Measurements from ENCODE around the gene RPL36. TPM values are rescaled to one million over a fixed set of nuclear protein-coding genes. Genes with fewer than 3 reads are reported as not detected.

Gene RPL36
- total RNA-seq, 1 donor from 2014 or later, result 1,018 TPM

DNA sequence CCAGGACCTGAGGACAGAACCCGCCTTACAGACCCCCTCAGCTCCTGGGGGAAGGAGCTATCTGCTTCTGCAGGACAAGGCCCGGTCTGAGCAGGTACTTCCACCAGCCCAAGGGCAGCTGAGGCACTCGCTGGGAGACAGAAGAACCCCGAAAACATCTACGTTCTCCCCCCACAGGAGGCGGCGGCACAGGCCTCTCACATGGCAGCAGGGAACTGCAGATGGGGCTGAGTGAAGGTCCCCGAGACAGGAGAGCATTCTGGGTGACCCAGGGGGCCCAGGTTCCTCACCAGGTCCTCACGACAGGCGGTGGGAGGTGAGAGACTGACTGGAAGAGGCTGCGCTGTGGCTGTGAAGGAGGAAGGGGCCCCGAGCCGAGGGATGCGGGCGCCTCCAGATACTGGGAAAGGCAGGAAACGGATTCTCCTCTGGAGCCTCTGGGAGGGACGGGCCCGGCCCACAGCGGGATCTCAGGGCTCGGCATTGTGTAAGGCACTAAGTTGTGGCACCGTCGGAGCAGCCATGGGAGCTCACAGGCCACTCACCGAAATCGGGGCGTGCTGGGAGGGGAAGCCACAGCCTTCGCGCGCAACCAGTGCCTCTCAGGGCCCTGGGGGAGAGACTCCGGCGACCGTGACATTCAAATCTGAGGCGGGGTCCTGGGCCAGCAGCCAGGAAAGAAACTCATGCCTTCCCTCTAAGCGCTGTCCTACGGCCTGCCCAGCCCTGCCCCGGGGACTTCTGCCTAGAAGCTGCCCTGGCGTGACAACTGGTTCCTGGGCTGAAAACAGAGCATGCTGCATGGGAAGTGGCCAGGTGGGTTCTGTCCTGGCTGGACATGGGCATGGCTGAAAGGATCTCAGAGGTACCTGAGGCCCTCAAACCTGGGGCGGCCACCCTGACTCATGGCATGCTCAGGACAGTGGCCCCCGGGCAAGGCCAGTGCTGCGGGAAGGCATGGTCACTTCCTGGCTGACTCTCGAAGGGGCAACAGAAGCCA is 14.0 kb downstream of the RPL36 start:
- peaks cover 44% of the 10 kb centered on the region for H3K36me3 ChIP-seq (ENCODE audit: control insufficient read depth, insufficient read depth, low read length)
- no peak for DNase-seq (ENCODE audit: low read depth)
- TF ChIP-seq, protein P1, sequence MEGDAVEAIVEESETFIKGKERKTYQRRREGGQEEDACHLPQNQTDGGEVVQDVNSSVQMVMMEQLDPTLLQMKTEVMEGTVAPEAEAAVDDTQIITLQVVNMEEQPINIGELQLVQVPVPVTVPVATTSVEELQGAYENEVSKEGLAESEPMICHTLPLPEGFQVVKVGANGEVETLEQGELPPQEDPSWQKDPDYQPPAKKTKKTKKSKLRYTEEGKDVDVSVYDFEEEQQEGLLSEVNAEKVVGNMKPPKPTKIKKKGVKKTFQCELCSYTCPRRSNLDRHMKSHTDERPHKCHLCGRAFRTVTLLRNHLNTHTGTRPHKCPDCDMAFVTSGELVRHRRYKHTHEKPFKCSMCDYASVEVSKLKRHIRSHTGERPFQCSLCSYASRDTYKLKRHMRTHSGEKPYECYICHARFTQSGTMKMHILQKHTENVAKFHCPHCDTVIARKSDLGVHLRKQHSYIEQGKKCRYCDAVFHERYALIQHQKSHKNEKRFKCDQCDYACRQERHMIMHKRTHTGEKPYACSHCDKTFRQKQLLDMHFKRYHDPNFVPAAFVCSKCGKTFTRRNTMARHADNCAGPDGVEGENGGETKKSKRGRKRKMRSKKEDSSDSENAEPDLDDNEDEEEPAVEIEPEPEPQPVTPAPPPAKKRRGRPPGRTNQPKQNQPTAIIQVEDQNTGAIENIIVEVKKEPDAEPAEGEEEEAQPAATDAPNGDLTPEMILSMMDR (IDR thresholded peaks at IDR 0.05; ENCODE audit: insufficient read depth, low read length, severe bottlenecking), result no peak

DNA sequence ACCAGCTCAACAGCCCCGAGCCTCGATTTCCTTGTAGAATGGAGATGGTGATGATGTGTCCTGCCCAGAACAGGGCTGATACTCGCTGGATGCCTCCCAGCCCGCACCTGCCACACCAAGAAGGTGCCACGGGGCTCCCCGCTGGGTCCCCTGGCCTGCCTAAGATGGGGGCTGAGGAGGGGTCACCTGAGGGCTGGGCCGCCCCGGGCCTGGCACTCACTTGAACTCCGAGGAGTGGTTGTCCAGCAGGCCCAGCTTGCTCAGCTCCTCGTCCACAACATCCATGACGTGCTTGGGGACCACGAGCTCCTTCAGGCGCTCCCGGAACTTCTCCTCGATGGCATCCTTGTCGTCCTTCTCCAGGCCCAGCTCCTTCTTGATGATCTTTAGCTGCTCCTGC is 15.5 kb downstream of the RPL36 start:
- peaks cover 43% of the 10 kb centered on the region for H3K36me3 ChIP-seq (ENCODE audit: control insufficient read depth, insufficient read depth, low read length)
- FAIRE-seq, result no peak
- H3K27me3 ChIP-seq (ENCODE audit: control insufficient read depth, insufficient read depth, low read length), result no peaks in the 10 kb centered on the region

More for the DNA sequence above, 14.0 kb downstream of the RPL36 start:
- Histone ChIP-seq H3K27me3 (ENCODE audit: control insufficient read depth, insufficient read depth, low read length) (no peaks in the 10 kb centered on the region), H3K4me3 (ENCODE audit: low read depth, low read length) (no peak overlapping the region)
- FAIRE-seq, result no peak

DNA sequence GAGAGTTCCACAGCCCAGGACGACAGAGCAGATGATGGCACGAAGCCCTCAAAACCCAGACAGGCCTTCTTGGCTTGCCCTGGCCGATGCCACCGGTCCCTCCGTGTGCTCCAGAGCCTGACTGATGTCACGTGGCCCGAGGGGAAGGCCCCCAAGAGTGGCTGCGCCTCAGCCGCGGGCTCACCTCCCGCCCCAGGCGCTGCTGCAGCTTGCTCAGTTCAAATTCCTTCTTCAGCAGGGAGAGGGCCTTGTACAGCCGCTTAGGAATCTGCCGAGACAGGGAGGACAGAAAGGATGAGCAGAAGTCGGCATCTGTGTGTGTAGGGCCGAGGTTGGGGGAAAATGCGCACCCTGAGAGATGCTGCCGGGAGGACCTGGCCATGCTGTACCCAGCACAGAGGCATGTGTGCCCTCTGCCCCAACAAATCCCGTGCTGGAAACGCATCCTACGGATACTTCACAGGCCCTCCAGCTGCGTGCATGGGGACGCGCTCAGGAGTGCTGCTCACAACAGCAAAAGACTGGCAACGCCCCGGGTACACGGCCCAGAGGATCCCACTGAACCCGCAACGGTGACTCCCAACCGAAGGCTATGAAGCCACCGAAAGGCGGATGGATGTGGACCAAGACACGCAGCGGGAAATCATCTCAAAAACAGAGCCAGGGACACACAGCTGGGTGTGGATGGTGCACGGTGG is 16.9 kb downstream of the RPL36 start:
- FAIRE-seq (peak; percentile 18), DNase-seq (ENCODE audit: low read depth) (no peak)
- peaks cover 44% of the 10 kb centered on the region for H3K36me3 ChIP-seq (ENCODE audit: control insufficient read depth, insufficient read depth, low read length)
- TF ChIP-seq, protein P1 (IDR thresholded peaks at IDR 0.05; ENCODE audit: insufficient read depth, low read length, severe bottlenecking), result no peak
- no peaks in the 10 kb centered on the region for H3K27me3 ChIP-seq (ENCODE audit: control insufficient read depth, insufficient read depth, low read length)
- H3K4me3 ChIP-seq (ENCODE audit: low read depth, low read length), result no peak overlapping the region

More for the DNA sequence above, 15.5 kb downstream of the RPL36 start:
- DNase-seq (ENCODE audit: low read depth), result no peak
- TF ChIP-seq, protein P1 (IDR thresholded peaks at IDR 0.05; ENCODE audit: insufficient read depth, low read length, severe bottlenecking), result no peak
- H3K4me3 ChIP-seq (ENCODE audit: low read depth, low read length), result no peak overlapping the region

DNA sequence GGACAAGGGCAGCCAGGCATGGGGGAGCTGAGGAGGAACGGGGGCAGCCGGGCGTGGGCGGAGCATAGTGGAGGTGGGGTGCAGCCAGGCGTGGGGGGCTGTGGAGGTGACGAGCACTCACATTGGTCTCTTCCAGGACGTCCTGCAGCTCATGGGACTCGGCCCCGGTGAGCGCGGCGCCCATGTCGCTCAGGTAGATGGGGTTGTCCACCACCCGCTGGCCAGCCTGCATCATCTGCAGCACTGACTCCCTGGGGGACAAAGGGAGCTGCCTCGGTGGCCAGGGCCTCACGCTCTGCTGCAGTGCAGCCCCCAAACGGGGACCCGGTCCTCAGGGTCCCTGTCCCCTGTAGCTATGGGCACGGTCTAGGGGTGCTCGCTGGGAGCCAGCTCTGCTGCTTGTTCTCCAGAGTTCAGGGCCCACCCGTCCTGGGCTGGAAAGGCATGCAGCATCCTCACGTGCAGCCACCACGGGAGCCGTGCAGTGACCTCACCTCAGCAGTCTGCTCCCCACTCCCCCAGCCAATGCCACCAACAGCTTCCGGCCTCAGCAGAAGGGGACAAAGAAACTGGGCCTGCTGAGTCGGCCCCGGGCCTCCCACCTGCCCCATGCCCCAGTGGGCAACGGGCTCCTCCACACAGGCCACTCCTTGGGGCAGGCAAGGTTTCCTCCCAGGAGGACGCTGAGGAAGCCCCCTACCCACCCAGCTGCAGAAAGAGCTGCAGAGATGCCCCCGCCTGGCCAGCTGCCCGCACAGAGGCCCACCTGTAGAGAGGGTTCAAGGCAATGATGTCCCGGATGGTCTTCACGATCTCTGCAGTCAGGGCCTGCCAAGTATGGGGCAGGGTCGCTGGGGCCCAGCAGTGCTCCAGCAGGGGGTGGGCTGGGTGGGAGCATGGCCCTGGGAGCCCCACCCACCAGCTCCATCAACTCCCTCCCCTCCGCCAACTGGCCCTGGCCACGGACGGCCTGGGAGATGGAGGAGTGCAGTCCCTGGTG is 17.8 kb downstream of the RPL36 start:
- no peak for FAIRE-seq
- TF ChIP-seq, protein P1 (IDR thresholded peaks at IDR 0.05; ENCODE audit: insufficient read depth, low read length, severe bottlenecking), result no peak
- Histone ChIP-seq H3K4me3 (ENCODE audit: low read depth, low read length) (no peak overlapping the region), H3K36me3 (ENCODE audit: control insufficient read depth, insufficient read depth, low read length) (peaks cover 49% of the 10 kb centered on the region), H3K27me3 (ENCODE audit: control insufficient read depth, insufficient read depth, low read length) (no peaks in the 10 kb centered on the region)
- DNase-seq (ENCODE audit: low read depth), result no peak

DNA sequence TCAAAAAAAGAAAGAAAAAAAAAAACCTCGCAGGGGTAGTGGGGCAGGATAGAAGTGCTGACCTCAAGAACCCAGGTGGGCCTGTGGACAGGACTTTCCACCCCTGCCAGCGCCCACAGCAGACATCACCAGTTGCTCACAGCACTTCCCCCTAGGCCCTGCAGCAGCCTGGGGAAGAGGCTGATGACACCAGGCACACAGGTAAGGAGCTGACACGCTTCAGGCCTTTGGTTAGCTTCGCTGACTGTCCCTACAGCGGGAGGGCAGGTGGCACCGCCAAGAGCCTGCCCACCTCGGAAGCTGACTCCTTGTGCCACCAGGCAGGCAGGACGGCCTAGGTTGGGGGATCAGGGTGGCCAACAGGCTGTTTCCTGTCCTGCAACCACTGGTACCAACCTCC is 20.9 kb downstream of the RPL36 start:
- Histone ChIP-seq H3K27me3 (ENCODE audit: control insufficient read depth, insufficient read depth, low read length) (no peaks in the 10 kb centered on the region), H3K4me3 (ENCODE audit: low read depth, low read length) (no peak overlapping the region), H3K36me3 (ENCODE audit: control insufficient read depth, insufficient read depth, low read length) (peaks cover 37% of the 10 kb centered on the region)
- DNase-seq (ENCODE audit: low read depth), result no peak
- FAIRE-seq, result no peak
- TF ChIP-seq, protein P1 (IDR thresholded peaks at IDR 0.05; ENCODE audit: insufficient read depth, low read length, severe bottlenecking), result no peak

Data from bronchial epithelial cell (primary cell).